ENCODE results near the gene TOMM20.
"Not testable (repeated sequence)": the region's sequence is repeated elsewhere in the genome, so short reads cannot be mapped to it uniquely, and the experiment has no call there.

TOMM20 gene

DNA sequence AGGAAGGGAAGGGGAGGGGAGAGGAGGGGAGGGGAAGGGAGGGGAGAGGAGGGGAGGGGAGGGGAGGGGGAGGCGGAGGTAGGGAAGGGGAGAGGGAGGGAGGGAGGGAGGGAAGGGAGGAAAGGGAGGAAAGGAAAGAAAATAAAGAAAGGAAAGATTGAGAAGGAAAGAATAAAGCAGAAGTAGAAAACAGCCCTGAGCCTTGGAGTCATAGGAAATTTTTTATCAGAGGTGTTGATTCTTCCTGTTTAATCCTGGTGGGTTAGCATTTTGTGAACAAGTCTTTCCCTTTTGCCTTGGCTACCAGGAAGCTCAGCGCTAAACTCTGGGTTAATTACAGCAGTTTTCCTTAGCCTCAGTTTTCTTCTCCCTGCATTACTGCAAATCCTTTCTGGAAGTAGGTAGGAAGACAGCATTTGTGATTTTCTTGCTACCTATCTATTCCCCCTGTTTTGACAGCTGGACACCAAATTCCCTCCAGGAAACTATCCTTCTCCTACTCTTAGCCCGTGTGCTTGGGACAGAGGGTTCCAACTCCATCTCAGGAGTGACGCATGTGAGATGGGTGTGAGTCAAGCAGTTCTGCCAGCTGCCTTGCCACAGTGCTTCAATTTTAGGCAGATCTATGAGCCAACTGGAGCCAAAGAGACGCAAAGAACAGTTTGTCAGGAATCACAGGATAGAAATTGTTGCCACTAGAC is 26.9 kb downstream of the TOMM20 start:
- DNase-seq (ENCODE audit: low spot score), result no peak
- TF ChIP-seq, protein P1, sequence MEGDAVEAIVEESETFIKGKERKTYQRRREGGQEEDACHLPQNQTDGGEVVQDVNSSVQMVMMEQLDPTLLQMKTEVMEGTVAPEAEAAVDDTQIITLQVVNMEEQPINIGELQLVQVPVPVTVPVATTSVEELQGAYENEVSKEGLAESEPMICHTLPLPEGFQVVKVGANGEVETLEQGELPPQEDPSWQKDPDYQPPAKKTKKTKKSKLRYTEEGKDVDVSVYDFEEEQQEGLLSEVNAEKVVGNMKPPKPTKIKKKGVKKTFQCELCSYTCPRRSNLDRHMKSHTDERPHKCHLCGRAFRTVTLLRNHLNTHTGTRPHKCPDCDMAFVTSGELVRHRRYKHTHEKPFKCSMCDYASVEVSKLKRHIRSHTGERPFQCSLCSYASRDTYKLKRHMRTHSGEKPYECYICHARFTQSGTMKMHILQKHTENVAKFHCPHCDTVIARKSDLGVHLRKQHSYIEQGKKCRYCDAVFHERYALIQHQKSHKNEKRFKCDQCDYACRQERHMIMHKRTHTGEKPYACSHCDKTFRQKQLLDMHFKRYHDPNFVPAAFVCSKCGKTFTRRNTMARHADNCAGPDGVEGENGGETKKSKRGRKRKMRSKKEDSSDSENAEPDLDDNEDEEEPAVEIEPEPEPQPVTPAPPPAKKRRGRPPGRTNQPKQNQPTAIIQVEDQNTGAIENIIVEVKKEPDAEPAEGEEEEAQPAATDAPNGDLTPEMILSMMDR (IDR thresholded peaks at IDR 0.05; ENCODE audit: extremely low read depth, missing control alignments), result no peak

DNA sequence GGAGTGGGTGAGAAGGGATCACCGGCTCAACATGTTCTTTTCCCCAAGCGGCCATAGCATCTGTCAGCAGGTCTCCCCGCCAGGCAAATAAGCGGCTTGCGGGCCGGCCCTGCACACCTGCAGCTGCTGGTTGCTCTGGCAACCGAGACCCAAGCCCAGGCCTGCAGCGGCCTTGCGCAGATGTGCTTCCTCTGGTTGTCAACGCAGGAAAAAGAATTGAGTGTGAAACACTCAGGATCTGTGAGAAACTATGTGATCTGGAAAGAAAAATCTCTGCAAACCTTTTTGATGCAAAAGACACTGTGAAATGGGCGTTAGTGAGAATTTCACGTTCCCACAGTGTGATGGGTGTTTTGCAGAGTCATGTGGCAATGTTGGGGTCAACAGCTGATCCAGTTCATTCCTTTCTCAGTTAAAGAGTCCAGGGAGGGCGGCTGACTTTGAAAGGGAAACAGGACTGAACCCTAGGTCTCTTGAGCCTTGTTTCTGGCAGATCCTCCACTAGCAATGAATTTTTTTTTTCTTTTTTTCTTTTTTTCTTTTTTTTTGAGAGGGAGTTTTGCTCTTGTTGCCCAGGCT is 28.4 kb downstream of the TOMM20 start:
- TF ChIP-seq, protein P1 (IDR thresholded peaks at IDR 0.05; ENCODE audit: extremely low read depth, missing control alignments), result no peak
- no peak for DNase-seq (ENCODE audit: low spot score)

DNA sequence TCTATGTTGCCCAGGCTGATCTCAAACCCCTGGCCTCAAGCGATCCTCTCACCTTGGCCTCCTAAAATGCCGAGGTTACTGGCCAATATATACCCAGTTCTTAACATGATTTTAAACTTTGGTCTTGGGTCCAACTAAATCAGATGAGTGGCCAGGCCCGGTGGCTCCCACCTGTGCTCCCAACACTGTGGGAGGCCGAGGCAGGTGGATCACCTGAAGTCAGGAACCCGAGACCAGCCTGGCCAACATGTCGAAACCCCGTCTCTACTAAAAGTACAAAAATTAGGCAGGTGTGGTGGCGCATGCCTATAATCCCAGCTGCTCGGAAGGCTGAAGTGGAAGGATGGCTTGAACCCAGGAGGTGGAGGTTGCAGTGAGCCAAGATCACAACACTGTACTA is 29.6 kb downstream of the TOMM20 start:
- TF ChIP-seq, protein P1 (IDR thresholded peaks at IDR 0.05; ENCODE audit: extremely low read depth, missing control alignments), result no peak
- DNase-seq (ENCODE audit: low spot score), result no peak

DNA sequence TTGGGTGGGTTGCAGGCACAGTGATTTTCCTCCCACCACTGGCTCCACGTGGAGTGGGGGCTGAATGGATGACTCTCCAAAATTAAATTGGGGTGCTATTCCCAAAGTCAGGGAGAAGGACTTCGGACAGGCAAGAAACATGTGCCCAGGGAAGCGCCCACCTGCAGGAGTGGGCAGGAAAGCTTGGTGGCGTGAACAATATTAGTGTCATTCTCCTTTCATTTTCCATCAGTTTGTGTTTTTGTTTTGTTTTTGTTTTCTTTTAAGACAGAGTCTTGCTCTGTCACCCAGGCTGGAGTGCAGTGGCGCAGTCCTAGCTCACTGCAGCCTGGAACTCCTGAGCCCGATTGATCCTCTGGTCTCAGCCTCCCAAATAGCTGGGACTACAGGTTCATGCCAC is 30.1 kb downstream of the TOMM20 start:
- TF ChIP-seq, protein P1 (IDR thresholded peaks at IDR 0.05; ENCODE audit: extremely low read depth, missing control alignments), result no peak
- no peak for DNase-seq (ENCODE audit: low spot score)

DNA sequence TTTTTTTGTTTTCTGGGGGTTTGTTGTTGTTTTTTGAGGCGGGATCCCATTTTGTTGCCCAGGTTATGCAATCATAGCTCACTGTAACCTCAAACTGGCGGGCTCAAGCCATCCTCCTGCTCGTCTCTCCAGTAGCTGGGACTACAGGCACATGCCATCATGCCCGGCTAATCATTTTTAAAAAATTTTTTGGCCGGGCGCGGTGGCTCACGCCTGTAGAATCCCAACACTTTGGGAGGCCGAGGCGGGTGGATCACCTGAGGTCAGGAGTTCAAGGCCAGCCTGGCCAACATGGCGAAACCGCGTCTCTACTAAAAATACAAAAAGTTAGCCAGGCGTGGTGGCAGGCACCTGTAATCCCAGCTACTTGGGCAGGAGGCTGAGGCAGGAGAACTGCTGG is 31.1 kb downstream of the TOMM20 start:
- DNase-seq (ENCODE audit: low spot score), result not testable (repeated sequence)

DNA sequence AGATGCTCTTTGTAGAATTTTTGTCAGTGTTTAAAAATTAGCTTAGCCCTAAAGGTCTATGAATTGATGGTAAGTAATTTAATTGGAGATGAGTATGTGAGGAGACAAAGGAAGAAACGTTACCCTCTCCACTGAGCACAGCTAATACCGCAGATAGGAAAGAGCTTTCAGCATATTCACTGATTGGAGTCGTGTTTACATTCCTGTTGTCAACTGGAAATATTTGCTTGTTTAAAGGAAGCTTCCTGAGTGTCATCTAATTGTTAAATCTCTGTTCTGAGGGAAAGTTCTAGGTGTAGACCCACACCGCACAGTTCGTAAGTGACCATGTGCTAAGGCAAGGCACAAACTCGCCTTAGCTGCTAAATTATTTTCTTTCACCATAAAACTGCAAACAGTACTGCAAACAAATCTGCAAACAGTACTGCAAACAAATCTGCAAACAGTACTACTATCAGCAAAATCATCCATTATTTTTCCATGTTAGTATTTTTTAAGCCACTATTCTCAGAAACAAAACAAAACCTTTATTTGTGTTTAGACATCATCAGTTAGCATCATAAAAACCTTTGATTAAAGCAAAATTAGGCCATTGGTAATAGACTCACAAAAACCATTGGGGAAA is 32.6 kb downstream of the TOMM20 start:
- no peak for DNase-seq (ENCODE audit: low spot score)
- TF ChIP-seq, protein P1 (IDR thresholded peaks at IDR 0.05; ENCODE audit: extremely low read depth, missing control alignments), result no peak

DNA sequence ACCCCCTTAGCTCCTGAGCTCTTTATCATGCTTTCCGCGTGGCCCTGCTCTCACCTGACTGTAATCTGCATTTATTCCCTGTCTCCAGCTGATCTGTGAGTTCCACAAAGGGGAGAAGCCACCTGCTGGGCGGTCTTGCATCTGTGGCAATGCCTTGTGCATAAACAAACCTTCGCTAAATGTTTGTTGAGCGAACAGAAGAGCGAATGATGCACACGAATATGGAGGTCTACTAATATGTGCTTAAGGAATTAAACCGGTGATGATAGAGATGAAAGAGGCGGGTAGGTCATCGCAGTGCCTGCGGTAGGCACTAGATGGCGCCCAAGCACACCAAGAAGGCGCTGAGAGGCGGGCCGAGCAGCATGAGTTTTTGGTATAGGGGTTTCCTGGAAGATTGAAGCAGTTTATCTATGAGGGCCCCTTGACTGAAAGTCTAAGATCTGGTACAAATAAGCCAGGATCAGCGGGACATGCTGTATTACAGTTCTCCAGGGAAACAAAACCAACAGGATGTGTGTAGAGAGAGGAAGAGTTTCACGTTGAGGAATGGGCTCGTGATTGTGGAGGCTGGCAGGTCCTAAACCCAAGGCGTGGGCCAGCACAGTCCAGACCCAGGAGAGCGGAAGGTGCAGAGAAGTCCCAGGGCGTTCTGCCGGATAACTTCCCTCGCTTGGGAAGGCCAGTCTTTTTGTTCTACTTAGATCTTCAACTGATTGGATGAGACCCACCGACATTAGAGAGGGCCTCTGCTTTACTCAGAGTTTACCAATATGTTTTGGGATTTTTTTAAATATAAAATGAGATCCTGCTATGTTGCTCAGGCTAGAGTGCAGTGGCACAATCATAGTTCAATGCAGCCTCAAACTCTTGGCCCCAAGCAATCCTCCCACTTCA is 34.7 kb downstream of the TOMM20 start:
- DNase-seq (ENCODE audit: low spot score), result peak; percentile 77
- TF ChIP-seq, protein P1 (IDR thresholded peaks at IDR 0.05; ENCODE audit: extremely low read depth, missing control alignments), result peak; percentile 82
